H4 (cell line): ENCODE results near the gene SLC30A9. TPM values are rescaled to one million over a fixed set of nuclear protein-coding genes. Genes with fewer than 3 reads are reported as not detected.

Source experiments
- DNase-seq: peaks from one replicate; pipeline ENCODE4 v3.0.0-alpha.2; 2015; ENCODE audit warnings: low spot score
- total RNA-seq: library from RNA; depleted of rRNA; stranded (reverse); fragments of >200 nt; shearing (Covaris generic); gene quantifications from 2 replicates; pipeline ENCODE4 v1.2.3, GENCODE V29; 2014; rRNA removed

SLC30A9 gene
- 75.6 and 75.9 TPM in 2 replicates for total RNA-seq

DNA sequence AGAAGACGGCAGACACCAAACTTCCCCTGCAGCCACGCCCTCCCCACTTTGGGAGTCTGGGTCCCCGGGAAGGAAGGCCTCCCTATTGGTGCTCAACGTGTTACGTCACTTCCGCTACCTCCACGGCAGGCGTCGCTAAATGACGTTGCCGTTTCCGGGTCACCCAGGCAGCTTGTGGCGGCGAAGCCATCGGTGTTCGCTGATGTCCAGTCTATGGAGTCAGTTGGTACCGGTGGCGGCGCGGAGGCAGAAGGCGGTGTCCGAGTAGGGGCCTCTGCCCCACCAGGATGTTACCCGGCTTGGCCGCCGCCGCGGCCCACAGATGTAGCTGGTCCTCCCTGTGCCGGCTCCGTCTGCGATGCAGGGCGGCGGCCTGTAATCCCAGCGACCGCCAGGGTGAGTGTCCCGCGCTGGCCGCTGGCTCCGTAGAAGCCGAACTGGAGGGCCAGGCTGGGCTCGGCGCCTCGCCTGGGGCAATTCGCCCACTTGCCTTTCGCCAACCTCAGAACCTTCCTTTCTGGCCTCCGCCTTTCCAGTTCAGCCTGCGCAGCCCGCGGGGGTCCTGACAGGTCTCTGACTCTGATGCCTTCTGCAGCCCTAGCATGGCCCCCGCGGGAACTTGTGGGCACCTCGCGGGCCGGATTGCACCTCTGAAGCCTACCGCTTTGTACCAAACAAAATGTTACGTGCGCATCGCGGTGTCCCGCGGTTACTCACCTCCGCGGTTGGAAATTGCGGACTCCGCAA is at the start of gene SLC30A9:
Gene SLC30A9, plus strand, starts transcription at position 166 of the 747 bp plus-strand sequence. Its CDS starts 122 bp downstream, at position 288.
- DNase-seq = peak; percentile 98

GRCh38 chr4:41940834-41941233 is 49.5 kb upstream of the SLC30A9 start:
- no peak for DNase-seq

DNA sequence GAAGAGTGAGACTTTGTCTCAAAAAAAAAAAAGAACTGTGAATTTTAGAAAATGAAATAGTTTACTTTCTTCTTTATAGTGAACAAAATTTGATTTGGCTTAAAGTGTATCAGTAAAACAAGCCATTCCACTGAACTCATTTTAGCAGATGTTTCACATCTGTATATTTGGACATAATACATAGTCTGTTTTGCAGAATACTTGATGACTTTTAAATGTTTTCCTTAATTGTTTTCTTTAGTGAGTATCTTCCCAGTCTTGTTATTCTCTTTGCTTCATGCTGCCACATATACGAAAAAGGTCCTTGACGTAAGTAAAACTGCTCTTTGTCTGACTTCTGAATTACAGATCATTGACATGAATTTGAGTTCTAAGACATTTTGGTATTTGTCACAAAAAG is 46.8 kb upstream of the SLC30A9 start:
- DNase-seq = no peak

- no peak for DNase-seq
These were observed 46.2 kb upstream of the SLC30A9 start for GRCh38 chr4:41944089-41944488.

DNA sequence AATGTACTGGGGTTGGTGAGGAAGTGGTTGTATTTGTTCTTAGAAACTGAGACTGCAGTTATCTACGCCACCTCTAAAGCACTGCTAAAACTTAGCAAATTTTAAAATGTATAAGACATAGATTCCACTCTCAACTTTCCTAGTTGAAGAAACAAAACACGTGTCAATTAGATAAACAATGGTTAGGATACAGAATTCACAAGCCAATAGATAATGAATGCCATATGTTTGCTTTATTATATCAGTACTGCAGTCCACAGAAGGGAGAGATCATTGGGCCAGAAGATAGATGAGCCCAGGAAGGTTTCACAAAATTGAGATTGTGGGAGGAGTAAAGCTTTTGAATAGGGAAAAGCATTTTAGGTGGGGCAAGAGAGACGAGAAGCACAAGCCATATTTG is 40.8 kb upstream of the SLC30A9 start:
- no peak for DNase-seq

DNA sequence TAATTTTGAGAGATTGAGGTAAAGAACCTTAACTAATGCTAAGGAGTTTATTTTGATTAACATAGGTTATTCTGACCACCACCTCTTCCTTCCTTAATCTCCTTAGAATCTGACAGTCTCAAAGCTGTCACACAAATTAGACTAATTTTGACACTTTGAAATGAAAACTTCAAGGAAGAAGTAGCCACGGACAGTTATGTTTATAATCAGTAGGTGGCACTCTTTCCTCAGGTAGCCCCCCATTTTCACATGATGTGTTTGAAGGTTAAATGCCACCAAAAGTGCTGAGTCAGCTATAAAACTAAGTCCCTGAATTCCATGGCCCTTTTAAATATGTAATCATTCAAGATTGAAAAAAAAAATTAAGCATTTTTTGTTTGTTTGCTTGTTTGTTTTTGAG is 32.7 kb upstream of the SLC30A9 start:
- DNase-seq = peak; percentile 51

GRCh38 chr4:41963105-41963504 is 27.2 kb upstream of the SLC30A9 start:
- DNase-seq = no peak

- DNase-seq = no peak
These were observed 25.9 kb upstream of the SLC30A9 start for GRCh38 chr4:41964401-41964800.

DNA sequence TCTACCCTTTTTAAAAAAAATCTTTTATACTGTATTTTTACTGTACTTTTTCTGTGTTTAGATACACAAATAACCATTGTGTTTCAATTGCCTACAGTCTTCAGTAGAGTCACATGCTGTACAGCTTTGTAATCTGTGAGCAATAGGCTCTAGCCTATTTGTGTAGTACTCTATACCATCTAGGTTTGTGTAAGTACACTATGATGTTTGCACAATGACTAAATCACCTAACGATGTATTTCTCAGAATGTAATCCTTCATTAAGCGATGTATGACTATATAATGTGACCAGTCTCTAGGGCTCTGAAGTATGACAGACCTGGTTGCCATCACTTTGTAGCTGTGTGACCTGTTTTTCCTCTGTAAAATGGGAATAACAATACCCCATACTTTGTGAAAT is 22.9 kb upstream of the SLC30A9 start:
- DNase-seq = no peak

- DNase-seq = no peak
These were observed 20.7 kb upstream of the SLC30A9 start for GRCh38 chr4:41969671-41970070.

GRCh38 chr4:41975341-41975740 is 15.0 kb upstream of the SLC30A9 start:
- DNase-seq = no peak

GRCh38 chr4:41976775-41977516 is 13.4 kb upstream of the SLC30A9 start:
- DNase-seq = no peak

DNA sequence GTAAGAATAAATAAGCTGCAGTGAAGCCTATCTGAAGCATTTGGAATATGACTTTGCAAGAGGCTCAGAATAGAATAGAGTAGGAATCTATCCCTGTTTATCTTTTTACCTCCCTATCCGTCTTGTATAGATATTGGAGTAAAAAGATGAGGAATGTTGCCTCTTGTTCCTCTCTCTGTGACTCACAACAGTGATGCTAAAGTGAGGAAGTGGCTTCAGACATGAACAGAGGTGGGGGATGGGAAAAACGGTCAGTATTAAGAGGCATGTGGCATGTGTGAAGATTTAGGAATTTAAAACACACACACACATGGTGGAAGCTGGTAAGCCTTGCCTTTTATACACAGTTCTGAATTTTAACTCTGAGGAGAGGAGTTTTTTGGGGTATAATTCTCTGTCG is 12.6 kb upstream of the SLC30A9 start:
- DNase-seq = peak; percentile 21

DNA sequence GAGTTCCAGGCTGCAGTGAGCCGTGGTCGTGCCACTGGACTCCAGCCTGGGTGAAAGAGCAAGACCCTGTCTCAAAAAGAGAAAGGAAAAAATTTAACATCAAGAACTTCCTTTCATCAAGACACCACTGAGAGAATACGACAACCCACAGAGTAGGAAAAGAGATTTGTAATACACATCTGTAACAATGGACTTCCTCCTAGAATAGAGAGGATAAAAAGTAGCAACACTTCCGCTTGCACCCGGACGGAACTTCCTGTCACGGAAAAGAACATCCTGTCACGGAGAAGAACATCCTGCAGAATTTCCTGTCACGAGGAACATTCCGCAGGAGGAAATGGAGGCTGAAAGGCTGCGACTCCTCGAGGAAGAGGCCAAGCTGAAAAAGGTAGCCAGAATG is 8.9 kb upstream of the SLC30A9 start, which contains the start of gene DCAF4L1:
Gene DCAF4L1, plus strand, starts transcription at position 301 of the 400 bp plus-strand sequence. Its CDS starts 37 bp downstream, at position 338.
- DNase-seq = no peak

- DNase-seq = no peak
These were observed 7.6 kb upstream of the SLC30A9 start for GRCh38 chr4:41982716-41983115.

DNA sequence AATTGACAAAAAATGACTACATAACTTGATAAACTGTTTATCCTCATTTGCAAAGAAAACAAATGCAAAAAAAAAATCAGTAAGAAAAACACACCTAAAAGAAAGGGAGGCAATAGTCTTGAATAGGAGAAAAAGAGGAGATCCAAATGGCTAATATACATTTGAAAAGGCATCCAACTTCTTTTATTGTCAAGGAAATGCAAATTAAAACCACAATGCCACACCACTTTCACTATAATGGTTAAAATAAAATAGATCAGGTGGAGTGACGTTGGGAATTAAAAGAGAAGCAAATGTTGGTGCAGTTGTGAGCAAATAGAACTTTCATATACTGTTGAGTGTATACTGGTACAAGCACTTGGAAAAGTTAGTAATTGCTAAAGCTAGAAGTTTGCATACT is 5.2 kb upstream of the SLC30A9 start:
- DNase-seq = no peak

DNA sequence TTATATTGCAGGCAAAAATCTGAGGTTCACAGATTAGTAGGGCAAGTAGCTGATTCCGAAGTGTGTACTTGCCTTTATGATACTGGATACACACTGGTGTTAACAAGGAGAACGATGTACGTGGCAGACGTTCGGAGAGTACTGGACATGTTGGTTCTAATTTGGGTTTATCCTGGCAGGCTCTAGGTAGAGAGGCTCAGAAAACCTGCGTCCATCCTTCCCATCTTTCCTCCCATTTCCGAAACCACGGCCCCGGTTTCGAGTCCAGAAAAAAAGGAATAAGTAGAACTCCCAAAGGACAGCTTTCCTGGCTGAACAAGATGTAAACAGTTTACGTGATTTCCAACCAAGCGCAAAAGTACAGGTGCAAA is 351 bp upstream of the SLC30A9 start:
- no peak for DNase-seq

DNA sequence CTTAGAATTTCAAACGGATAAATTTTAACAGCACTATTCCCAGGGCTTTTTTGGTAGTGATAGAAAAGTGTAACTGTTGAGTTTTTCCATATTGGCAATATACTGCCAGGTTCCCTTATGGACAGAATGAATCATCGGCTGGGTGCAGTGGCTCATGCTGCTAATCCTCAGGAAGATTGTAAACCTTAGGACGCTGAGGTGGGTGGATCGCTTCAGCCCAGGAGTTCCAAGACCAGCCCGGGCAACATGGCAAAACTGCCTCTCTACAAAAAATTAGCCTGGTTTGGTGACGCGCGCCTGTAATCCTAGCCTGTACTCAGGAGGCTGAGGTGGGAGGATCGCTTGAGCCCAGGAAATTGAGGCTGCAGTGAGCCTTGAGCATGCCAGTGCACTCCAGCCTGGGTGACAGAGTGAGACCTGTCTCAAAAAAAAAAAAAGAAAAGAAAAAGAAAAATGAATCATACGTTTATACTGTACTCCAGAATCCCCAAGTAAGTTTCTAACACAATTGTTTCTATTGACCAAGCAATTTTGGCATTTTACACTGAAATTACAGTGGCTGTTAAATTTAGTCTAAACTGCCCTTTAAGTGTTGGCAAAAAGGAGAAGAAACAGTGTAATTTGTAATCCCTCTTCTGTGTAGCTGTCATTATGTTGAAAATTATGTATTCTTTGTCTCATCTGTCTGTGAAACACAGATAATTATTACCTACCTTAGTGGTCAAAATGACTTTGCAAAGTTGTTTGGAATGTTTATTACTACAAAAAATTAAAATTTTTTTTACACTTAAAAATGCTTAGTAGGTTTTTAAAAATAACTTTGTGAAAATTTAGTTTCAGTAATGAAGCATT is 1.8 kb downstream of the SLC30A9 start:
- no peak for DNase-seq

DNA sequence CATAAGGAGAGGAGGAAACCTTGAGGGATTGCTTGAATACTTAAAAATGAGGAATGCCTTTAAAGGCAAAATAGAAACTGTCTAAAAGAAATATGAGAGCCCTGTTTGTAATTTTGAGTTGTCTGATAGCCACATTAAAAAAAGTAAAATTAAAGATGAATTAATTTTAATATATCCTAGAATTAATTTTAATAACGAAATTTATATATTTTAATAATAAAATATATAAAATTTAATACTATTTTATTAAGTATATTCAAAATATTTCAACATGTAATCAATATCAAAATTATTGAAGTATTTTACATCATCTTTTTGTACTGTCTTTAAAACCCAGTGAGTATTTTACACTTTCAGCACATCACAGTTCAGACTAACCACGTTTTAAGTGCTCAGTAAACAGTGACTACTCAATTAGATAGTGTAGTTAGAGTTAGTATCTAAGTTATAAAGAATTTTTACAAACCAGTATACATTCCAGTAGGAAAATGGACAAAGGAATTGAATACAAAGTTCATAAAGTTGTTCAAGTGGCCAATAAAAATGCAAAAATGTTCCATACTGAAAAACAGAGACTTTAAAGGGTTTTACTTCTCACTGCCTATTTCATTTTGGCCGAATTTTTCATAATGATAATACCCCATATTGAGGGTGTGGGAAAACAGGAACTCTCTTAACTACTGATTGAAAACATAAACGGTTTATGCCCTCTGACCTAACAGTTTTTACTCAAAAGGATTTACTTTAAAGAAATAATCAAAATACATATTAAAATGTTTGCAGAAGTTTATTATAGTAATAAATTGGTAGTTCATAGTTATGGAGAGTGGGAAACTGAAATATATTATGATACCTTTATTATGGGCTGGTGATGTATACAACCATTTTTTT is 2.9 kb downstream of the SLC30A9 start:
- no peak for DNase-seq

DNA sequence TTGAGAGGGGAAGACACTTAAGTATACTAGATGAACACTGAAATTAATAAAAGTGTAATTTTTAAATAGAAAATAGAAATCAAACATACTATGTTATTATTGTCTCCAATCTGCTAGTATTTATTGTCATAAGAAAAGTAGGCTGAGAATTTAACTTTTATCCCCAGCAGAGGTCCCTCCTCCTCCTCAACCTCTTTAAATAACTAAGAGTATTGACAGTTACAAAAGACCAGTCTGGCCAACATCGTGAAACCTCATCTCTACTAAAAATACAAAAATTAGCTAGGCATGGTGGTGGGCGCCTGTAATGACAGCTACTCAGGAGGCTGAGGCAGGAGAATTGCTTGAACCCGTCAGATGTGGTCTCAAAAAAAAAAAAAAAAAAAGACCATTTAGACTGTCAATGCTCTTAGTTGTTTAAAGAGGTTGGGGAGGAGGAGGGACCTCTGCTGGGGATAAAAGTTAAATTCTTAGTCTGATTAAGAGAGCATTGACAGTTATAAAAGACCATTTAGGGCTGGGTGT is 4.2 kb downstream of the SLC30A9 start:
- DNase-seq = no peak

DNA sequence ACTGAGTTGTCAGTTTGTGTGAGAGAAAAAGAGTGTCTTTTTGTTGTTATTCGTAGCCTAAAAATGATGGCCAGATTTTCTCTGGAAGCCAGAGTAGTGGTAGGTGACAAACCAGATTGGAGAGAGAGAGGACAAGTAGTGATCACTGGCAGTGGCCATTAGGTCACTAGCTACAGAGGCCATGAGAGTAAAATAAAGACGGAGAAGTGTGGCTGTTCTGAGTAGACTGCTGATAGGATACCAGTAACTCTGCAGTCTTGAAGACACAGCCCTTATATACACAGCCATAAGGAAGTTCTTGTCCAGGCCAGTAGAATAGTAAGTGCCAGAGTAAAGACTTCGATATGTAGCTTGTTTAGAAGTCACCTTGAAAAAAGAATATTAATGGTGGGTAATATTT is 7.7 kb downstream of the SLC30A9 start:
- no peak for DNase-seq
